HuH-7.5 (cell line): ENCODE data around the gene ZDHHC21.
"Not testable (repeated sequence)": the region's sequence is repeated elsewhere in the genome, so short reads cannot be mapped to it uniquely, and the experiment has no call there.

Source experiments
- DNase-seq: peaks from one replicate; pipeline ENCODE4 v3.0.0; 2011; ENCODE audit warnings: low spot score

Gene ZDHHC21

DNA sequence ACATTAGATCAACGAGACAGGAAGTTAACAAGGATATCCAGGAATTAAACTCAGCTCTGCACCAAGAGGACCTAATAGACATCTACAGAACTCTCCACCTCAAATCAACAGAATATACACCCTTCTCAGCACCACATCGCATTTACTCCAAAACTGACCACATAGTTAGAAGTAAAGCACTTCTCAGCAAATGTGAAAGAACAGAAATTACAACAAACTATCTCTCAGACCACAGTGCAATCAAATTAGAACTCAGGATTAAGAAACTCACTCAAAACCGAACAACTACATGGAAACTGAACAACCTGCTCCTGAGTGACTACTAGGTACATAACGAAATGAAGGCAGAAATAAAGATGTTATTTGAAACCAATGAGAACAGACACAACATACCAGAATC lies 10.6 kb downstream of the ZDHHC21 start:
- DNase-seq: not testable (repeated sequence)

DNA sequence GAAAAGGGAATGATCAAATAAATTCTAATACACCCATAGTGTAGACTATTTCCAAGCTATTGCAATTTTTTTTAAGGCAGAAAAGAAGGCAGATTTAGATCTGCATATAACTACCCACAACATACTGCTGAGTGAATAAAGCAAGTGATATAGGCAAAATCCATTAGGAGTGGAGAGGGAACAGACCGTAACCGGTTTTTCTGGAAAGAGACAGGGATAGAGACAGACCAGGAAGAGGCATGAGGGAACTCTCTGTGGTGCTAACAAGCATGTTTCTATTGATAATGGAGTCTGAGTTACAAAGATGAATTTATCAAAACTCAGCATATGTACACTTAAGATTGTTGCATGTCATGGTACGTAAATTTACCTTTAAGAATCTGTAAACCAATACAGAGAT lies 14.5 kb downstream of the ZDHHC21 start:
- no peak for DNase-seq

DNA sequence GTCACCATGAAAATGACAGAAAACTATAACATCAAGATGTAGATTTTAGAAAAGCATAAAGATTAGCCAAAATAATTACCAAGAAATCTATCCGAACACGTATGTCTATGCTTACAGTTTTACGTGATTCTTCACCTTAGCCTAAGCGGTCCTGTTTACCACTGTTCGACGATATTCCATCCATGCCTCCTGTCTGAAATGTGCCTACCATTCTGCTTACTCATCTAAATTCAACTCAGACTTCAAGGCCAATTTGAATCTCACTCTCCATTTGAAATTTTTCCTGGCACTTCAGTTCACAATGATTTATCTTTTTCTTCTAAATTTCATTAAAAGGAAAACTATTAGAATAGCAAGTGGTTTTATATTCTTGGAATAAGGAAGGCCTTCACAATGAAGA lies 15.4 kb downstream of the ZDHHC21 start:
- DNase-seq: no peak

DNA sequence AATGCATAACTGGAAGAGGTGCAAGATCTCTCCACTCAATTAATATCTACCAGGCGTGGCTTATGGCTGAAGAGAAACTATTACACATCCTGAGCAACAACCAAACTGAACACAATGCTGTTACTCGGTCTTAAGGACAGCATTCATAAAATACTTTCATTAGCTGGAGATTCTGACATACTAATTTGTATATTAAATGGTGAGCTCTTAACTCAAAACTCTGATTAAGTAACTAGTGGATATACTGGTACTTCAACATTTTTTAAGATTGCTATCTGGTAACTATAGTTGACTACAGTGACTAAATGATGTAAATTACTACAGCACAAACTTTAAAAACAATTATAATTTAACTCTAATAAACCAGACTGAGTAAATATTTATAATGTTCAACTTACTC lies 15.8 kb downstream of the ZDHHC21 start:
- DNase-seq: no peak

DNA sequence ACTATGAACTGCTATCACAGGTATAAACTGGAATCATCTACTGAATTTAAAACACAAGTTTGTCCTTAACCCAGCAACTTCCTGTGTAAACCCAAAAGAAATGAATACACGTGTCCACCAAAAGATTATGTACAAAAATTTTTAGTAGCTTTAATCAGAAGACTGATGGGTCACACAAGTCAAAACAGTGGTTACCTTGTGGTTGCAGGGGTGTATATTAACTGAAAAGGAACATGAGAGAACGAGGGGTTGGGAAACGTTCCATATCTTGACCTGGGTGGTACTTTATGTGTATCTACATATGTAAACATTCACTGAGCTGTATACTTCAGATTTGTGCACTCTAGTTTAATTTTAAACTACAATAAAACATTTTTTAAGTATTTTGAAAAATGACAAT lies 18.6 kb downstream of the ZDHHC21 start:
- no peak for DNase-seq

DNA sequence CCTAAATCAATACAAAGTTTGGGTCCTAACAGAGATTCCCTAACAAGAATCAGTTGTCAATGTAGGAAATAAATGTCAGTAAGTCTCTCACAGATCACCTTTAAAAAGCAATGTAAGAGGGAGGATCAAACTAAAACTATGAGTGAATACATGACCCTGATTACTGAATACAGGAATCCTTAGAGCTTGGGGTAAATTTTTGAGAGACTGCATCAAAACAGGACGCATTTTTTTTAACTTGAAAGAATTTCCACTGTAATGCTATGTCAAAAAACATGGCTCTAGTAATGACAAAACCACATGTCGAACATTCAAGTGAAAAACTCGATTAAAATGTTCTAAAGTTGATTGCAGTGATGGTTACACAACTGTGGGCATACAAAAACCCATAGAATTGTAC lies 21.9 kb downstream of the ZDHHC21 start:
- no peak for DNase-seq

DNA sequence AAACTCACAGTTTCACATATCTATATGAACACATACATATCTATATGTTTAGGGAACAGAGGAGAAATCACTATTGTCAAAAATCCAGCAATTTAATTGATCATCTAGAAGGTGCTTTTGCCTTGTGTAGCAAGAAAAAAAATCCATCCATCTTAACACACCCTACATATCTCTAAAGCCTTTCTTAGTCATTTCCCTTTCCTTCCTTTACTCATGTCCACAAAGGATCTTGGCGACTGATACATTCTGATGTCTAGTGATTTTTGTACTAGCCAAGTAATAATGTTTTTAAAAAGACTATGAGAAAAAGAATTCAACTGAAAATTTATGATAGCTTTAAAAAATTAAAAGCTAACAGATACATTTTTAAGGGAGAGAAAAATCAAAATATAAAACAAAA lies 22.5 kb downstream of the ZDHHC21 start:
- DNase-seq: no peak

DNA sequence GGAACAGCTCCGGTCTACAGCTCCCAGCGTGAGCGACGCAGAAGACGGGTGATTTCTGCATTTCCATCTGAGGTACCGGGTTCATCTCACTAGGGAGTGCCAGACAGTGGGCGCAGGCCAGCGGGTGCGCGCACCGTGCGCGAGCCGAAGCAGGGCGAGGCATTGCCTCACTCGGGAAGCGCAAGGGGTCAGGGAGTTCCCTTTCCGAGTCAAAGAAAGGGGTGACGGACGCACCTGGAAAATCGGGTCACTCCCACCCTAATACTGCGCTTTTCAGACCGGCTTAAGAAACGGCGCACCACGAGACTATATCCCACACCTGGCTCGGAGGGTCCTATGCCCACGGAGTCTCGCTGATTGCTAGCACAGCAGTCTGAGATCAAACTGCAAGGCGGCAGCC lies 29.2 kb downstream of the ZDHHC21 start:
- DNase-seq: not testable (repeated sequence)

DNA sequence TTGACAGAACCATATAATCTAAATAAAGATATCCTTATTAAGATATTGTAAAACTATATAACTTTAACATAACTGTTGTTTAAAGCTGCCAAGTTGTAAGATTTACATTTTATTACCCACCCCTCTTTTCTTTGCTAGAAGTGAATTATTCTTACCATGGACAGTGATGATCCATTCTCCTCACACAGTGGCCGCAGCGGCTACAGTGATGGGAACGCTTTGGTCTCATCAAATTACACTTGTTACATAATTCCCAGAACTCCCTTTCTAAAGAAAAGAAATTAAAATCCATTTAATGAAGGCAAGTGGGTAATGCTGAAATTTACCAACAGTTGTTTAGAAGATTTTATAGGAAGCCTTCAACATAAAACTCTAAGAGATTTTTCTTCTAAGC lies 31.2 kb downstream of the ZDHHC21 start:
- no peak for DNase-seq

DNA sequence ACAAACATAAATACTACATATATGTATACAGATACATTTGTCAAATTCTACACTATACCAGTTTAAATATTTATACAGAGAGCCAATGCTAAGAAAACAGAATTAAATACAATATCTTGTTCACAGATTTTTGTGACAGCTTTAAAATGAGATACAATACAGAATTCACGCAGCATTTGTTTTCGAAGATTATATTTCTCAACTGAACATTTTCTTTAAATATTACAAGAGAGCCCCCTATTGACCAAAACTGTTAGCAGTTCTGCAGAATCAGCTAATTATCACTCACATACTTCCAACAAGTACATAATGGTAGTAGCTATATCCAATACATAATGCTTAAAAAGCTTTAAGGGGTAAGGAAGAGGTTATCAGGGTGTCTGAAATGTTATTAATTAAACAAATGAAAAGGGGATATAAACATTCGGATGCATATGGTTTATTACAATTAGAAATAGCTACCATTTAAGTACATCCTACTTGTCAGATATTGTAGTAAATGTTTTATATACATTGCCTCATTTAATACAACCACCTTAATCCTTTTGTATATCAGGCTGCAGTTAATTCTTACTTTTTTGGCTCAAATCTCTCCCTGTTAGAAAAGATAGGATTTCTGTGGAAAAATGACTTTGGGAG lies 31.7 kb downstream of the ZDHHC21 start:
- peak; percentile 15 for DNase-seq

DNA sequence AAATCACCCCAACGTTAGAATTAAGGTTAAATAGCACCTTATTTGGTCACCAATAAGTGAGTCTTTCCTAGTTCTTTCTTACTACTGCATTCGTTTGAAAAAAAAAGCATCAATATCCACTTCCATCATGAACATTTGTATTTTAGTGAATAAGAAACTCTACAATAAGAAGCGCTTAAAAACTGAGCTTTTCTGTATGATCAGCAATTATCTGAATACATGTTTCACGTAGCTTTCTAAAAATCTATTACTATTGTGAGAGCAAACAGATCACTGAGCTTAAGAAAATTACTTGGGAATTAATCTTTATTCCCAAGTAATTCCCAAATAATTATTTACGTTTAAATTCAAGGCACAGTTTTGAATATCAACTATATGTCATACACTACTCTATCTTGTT lies 32.5 kb downstream of the ZDHHC21 start:
- no peak for DNase-seq

DNA sequence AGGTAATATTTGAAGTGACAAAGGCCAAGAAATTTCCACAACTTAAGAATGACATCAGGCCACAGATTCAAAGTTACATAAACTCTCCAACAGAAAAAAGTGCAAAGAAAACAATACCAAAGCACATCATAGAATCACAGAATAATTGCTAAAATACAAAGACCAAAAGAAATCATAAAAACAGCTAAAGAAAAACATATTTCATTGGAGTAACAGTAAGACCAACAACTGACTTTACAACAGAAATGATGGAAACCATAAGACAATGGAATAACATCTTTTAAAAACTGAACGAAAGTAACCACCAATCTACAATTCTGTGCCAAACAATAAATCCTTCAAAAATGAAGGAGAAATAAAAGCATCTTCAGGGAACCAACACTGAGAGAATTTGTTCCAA lies 38.3 kb downstream of the ZDHHC21 start:
- DNase-seq: no peak

DNA sequence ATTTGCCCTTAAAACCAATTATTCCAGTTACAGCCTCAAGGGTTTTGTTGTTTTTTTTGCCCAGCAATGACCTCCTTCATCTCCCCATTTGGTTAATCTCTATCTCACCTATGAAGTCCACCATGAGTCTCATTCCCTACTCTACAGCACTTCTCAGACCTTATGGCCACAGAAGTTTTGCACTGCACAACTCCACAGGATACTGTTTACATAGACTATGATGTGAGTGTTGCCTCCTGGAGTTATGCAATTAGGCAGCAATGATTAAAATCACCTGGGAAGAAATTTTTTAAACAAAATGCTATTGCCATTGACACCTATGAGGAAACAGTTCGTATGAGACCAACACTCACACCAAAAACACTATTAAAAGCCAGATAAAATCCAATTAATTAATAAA lies 39.7 kb downstream of the ZDHHC21 start:
- no peak for DNase-seq

DNA sequence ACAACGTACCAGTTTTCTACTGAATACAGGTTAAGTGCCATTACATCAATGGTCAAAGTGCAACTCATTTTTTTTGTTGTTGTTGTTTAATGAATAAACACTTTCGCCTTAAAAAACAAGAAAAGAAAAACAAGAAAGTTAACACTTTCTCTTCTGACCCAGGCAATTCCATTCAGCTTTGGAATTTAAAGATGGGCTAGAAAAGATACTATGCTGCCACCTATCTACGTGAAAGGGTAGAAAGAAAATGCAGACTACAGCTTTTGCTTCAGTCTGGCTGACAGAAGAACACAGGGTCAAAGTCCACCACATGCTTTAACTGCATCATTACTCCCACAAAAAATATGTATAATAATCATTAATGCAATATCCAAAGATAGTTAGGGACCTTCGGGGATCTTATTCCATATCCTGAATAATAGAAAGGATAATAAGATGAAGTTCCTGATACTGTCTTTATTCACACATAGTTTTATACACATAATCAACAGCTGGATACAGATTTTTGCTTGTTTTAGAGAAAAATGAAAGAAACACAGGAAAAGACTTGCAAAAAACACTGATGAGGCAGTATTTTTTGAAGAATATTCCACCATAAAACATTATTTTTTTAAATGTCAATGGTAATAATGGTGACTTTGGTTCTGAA lies 40.4 kb downstream of the ZDHHC21 start:
- peak; percentile 15 for DNase-seq

DNA sequence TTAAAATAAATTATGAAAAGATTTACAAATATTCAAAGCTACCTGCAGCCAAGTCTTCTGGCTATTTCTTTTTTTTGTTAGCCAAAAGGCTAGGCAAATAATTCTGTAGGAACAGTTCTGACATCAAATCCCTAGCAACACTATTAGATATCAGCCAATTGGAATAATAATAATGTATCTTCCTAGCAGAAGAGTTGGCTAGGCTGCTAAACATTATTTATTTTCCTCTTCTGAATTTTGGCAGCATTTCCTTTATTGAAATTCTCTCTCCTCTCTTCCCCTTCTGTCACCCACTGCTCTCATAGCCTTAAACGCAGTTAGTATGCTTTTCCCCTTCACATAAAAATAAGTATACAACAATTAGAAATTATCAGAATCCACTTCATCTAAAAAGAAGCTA lies 42.6 kb downstream of the ZDHHC21 start:
- no peak for DNase-seq

DNA sequence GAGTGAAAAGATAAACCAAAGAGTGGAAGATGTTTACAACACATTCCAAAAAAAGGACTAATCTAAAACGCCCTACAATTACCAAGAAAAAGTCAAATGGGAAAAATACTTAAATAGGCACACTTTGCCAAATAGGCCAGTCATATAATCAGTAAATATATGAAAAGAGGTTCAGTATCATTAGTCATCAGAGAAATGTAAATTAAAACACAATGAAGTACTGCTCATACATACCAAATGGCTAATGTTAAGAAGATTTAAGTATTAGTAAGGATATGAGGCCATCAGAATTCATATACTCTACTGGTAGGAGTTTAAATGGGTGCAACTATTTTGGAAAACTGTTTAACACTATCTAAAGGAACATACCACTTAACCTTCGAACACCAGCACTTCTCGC lies 47.6 kb downstream of the ZDHHC21 start:
- DNase-seq: no peak

DNA sequence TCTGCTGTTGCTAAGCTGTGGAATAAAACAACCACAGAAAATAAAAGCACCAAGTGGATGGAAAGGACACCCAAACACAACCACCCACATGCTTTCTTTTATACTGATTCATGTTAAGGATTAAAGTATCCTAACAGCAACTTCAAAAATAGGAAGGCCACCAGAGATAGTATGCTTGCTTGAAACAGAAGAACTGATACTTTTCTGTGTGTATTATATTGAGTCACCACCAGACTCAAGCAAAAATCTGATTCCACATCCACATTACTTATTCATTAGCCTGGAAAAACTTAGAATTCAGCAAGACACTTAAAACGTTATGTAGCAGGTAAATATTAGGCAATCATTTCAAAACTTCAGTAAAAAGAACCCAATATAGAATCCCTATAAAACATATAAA lies 52.3 kb downstream of the ZDHHC21 start:
- no peak for DNase-seq

DNA sequence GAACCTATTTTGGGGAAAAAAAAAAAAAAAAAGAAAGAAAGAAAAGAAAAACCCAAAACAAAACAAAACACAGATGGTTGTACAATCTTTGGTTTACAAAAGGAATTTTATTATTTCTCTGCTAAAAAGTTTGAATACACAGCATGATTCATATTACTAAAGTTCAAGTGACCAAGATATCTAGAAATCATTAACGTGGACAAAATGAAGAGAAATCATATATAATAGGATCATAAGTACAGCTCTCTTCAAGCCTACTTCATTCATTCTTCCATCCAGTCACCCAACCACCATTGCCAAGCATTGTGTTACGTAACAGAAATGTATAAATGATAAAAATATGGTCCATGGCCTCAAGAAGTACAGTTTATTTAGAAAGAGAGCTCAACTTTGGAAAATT lies 52.9 kb downstream of the ZDHHC21 start:
- DNase-seq: no peak

DNA sequence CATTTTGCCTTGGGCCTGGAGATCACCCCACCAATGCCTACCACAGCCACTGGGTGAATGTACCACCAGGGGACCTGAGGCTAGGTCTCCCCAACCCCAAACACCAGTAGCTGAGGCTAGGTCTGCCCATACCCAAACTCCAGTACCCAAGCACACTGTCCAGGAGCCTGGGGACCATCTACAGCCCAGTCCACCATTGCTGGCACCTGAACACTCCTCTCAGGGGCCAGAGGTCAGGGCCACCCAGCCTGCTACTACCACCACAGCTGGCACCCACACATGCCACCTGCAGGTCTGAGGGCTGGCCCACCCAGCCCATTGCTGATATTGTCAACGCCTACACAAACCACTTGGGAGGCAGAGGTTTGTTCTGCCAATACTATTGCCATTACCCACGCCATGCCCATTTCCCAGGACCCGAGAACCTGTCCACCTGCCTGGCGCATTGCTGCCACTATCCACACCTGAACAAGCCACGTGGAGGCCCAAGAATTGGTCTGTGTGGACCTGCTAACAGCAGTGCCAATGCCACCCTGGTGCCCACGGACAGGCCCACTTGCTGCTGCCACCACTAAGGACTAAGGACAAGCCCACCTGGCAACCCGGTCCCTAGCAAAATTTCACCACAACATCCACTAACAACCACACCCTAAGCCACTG lies 59.2 kb downstream of the ZDHHC21 start:
- no peak for DNase-seq

DNA sequence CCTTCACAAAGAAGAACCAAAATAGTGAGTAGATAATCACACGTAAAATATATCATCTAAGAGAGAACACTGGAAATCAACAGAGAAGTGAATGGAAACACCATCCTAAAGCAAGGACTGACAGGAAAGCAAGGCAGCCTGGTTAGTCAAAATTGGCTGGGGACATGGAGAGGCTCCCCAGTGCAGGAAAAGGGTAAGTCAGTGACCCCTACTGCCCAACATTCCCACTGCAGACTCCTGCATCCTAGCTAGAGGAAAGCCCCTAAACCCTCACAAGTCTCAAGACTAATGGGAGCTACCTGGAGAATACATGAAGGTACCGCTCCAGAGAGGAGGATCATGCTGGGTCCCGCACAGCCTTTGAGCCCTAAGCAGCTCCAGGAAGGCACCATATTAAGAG lies 60.1 kb downstream of the ZDHHC21 start:
- DNase-seq: no peak

DNA sequence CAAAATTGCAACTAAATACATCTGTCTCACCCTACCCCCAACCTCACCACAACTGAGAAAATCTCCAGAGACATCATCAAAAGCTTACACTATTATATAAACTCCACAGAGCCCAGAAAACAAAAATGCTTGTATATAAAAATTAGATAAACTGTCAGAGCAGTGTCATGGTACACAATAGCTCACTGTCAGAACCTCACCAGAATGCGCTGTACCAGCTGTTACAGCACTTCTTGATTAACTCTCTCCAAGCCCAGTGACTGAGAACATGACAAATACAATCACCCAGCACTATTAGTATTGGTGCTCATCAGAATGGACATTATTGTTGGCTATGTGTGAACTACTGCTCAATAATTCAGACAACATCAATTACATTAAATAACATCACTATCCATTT lies 65.7 kb downstream of the ZDHHC21 start:
- DNase-seq: no peak

DNA sequence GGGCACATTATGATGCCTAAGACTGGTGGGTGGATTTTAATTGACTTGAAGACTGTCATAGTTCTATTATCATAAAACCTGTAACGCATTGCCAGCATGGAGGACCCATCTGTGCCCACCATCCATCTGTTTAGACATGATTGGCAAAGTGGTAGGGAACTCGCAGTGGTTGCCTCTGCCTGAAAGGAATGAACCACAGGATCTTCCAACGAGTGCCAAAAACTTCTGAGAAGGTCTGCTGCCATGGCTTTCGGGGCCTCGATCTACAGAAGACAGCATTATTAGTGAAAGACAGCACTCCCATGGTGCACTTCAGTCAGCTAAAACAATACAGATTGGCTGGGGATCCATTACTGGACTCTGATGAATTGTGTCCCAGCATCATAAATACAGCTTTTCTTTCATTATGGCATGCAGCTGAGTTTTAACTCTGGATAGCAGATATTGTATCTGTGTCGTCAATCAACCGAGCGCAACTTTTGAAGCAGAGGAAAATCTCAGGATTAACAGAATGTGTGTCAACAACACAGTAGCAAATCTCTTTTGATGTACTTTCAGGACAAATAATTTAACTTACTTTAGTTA lies 74.3 kb downstream of the ZDHHC21 start:
- no peak for DNase-seq

DNA sequence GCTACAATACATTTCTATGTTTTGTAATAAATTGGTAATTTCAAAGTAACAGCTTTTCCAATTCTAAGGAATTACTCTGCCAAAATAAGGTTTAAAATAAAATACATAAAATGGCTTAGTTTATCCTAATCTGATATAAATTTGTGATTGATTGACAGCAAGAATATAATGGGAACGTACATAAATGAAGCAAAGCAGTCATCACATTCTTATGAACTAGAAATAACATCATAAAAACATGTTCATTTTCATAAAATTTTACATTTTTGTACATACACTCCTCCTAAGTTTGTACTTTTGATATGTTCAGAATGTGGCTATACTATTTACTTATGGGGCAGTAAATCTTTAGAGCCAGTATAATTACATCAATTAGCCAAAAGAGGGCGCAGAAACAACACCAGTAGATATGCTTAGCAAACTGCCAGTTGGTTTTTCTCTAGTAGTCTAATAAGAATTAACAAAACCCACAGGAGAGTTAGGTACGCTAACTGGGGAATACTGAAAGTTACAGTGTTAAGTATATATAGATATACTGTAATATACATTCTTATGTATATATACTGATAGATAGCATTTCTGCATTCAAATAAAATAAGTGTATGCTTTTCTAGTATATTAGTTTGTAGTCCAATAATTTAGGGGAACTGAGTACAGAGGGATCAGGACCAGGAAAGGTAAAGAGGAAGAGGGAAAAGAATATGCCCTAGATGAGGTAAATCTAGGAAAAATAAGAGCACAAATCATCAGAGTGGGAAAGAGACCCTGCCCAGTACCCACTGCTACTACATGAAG lies 76.8 kb downstream of the ZDHHC21 start:
- no peak for DNase-seq
